GM23338 (cell line): ENCODE measurements around the gene DNAJC1.

Experiments
- CREB1 ChIP-seq: fragments of 250-450 bp; sonication (Bioruptor Pico); IDR thresholded peaks from 2 replicates; pipeline ENCODE4 v1.5.0; 2020; ENCODE audit warnings: low read depth, mild to moderate bottlenecking, moderate library complexity
- EZH2 ChIP-seq: fragments of 200-600 bp; sonication (generic); IDR thresholded peaks from one replicate; pipeline ENCODE4 v1.8.0; 2017; ENCODE audit warnings: antibody characterized with exemption, mild to moderate bottlenecking, low read depth; ENCODE audit not compliant: unreplicated experiment
- EZH2phosphoT487 ChIP-seq: fragments of 200-600 bp; sonication (generic); IDR thresholded peaks from one replicate; pipeline ENCODE4 v1.8.1; 2018; ENCODE audit warnings: antibody characterized with exemption; ENCODE audit not compliant: unreplicated experiment
- JUNB ChIP-seq: IDR thresholded peaks from one replicate; pipeline ENCODE4 v1.6.1; 2016; ENCODE audit warnings: antibody characterized with exemption; ENCODE audit not compliant: unreplicated experiment
- NANOG ChIP-seq: IDR thresholded peaks from 2 replicates; pipeline ENCODE4 v1.6.1; 2016; ENCODE audit warnings: antibody characterized with exemption, borderline replicate concordance
- POLR2AphosphoS5 ChIP-seq: IDR thresholded peaks from 2 replicates; pipeline ENCODE4 v1.6.1; 2016; ENCODE audit warnings: antibody characterized with exemption, low read depth
- STAT1 ChIP-seq: IDR thresholded peaks from one replicate; pipeline ENCODE4 v1.6.1; 2016; ENCODE audit warnings: antibody characterized with exemption; ENCODE audit not compliant: unreplicated experiment
- ZNF114 ChIP-seq: fragments of 250-450 bp; sonication (Bioruptor Pico); IDR thresholded peaks from 2 replicates; pipeline ENCODE4 v1.5.0; 2020; ENCODE audit warnings: mild to moderate bottlenecking, moderate library complexity
- ZNF331 ChIP-seq: fragments of 250-450 bp; sonication (Bioruptor Pico); IDR thresholded peaks from 2 replicates; pipeline ENCODE4 v1.5.0; 2020; ENCODE audit warnings: low read depth, mild to moderate bottlenecking, moderate library complexity
- TF ChIP-seq, protein P1 (sequence below), 2 experiments: fragments of 200-600 bp in 1 of 2; sonication (generic) in 1 of 2; conservative IDR thresholded peaks; 2 replicates each; pipeline versions ENCODE4 v1.5.1 to v1.6.1; 2016 to 2017; ENCODE audit warnings: antibody characterized with exemption in 2 of 2, low read depth in 2 of 2, mild to moderate bottlenecking in 2 of 2, moderate library complexity in 1 of 2
- TF ChIP-seq, protein P2 (sequence below): IDR thresholded peaks from one replicate; pipeline ENCODE4 v1.6.1; 2018; ENCODE audit warnings: antibody characterized with exemption; ENCODE audit not compliant: unreplicated experiment
- TF ChIP-seq, protein P3 (sequence below): fragments of 250-450 bp; sonication (Bioruptor Pico); IDR thresholded peaks from 2 replicates; pipeline ENCODE4 v1.5.0; 2020; ENCODE audit warnings: mild to moderate bottlenecking, moderate library complexity
- TF ChIP-seq, protein P4 (sequence below): IDR thresholded peaks from 2 replicates; pipeline ENCODE4 v1.6.1; 2016; ENCODE audit warnings: antibody characterized with exemption

DNA sequence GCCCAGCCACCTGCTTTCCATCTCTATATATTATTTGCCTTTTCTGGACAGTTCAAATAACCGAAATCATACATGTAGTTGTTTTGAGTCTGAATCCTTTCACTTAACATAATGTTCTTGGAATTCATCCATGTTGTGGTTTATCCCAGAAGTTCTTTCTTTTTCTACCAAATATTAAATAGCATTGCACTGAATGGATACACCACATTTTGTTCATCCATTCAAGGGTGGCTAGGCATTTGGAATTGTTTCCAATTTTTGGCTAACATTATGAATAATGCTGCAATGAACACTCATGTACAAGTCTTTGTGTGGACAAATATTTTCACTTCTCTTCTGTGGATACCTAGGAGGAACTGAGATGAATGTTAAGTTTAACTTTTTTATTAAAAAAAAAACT is 18.0 kb downstream of the DNAJC1 start:
- TF ChIP-seq, protein P1, sequence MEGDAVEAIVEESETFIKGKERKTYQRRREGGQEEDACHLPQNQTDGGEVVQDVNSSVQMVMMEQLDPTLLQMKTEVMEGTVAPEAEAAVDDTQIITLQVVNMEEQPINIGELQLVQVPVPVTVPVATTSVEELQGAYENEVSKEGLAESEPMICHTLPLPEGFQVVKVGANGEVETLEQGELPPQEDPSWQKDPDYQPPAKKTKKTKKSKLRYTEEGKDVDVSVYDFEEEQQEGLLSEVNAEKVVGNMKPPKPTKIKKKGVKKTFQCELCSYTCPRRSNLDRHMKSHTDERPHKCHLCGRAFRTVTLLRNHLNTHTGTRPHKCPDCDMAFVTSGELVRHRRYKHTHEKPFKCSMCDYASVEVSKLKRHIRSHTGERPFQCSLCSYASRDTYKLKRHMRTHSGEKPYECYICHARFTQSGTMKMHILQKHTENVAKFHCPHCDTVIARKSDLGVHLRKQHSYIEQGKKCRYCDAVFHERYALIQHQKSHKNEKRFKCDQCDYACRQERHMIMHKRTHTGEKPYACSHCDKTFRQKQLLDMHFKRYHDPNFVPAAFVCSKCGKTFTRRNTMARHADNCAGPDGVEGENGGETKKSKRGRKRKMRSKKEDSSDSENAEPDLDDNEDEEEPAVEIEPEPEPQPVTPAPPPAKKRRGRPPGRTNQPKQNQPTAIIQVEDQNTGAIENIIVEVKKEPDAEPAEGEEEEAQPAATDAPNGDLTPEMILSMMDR (conservative IDR thresholded peaks at IDR 0.05; ENCODE audit: low read depth in 2 of 2): no peak
- TF ChIP-seq EZH2phosphoT487 (no peak), EZH2 (no peak), ZNF114 (CRISPR knock-in tag) (no peak), POLR2AphosphoS5 (no peak), CREB1 (CRISPR knock-in tag) (no peak), JUNB (no peak), NANOG (no peak), ZNF331 (CRISPR knock-in tag) (no peak), STAT1 (no peak)
- TF ChIP-seq, protein P2, sequence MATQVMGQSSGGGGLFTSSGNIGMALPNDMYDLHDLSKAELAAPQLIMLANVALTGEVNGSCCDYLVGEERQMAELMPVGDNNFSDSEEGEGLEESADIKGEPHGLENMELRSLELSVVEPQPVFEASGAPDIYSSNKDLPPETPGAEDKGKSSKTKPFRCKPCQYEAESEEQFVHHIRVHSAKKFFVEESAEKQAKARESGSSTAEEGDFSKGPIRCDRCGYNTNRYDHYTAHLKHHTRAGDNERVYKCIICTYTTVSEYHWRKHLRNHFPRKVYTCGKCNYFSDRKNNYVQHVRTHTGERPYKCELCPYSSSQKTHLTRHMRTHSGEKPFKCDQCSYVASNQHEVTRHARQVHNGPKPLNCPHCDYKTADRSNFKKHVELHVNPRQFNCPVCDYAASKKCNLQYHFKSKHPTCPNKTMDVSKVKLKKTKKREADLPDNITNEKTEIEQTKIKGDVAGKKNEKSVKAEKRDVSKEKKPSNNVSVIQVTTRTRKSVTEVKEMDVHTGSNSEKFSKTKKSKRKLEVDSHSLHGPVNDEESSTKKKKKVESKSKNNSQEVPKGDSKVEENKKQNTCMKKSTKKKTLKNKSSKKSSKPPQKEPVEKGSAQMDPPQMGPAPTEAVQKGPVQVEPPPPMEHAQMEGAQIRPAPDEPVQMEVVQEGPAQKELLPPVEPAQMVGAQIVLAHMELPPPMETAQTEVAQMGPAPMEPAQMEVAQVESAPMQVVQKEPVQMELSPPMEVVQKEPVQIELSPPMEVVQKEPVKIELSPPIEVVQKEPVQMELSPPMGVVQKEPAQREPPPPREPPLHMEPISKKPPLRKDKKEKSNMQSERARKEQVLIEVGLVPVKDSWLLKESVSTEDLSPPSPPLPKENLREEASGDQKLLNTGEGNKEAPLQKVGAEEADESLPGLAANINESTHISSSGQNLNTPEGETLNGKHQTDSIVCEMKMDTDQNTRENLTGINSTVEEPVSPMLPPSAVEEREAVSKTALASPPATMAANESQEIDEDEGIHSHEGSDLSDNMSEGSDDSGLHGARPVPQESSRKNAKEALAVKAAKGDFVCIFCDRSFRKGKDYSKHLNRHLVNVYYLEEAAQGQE: no peak
- TF ChIP-seq, protein P3, sequence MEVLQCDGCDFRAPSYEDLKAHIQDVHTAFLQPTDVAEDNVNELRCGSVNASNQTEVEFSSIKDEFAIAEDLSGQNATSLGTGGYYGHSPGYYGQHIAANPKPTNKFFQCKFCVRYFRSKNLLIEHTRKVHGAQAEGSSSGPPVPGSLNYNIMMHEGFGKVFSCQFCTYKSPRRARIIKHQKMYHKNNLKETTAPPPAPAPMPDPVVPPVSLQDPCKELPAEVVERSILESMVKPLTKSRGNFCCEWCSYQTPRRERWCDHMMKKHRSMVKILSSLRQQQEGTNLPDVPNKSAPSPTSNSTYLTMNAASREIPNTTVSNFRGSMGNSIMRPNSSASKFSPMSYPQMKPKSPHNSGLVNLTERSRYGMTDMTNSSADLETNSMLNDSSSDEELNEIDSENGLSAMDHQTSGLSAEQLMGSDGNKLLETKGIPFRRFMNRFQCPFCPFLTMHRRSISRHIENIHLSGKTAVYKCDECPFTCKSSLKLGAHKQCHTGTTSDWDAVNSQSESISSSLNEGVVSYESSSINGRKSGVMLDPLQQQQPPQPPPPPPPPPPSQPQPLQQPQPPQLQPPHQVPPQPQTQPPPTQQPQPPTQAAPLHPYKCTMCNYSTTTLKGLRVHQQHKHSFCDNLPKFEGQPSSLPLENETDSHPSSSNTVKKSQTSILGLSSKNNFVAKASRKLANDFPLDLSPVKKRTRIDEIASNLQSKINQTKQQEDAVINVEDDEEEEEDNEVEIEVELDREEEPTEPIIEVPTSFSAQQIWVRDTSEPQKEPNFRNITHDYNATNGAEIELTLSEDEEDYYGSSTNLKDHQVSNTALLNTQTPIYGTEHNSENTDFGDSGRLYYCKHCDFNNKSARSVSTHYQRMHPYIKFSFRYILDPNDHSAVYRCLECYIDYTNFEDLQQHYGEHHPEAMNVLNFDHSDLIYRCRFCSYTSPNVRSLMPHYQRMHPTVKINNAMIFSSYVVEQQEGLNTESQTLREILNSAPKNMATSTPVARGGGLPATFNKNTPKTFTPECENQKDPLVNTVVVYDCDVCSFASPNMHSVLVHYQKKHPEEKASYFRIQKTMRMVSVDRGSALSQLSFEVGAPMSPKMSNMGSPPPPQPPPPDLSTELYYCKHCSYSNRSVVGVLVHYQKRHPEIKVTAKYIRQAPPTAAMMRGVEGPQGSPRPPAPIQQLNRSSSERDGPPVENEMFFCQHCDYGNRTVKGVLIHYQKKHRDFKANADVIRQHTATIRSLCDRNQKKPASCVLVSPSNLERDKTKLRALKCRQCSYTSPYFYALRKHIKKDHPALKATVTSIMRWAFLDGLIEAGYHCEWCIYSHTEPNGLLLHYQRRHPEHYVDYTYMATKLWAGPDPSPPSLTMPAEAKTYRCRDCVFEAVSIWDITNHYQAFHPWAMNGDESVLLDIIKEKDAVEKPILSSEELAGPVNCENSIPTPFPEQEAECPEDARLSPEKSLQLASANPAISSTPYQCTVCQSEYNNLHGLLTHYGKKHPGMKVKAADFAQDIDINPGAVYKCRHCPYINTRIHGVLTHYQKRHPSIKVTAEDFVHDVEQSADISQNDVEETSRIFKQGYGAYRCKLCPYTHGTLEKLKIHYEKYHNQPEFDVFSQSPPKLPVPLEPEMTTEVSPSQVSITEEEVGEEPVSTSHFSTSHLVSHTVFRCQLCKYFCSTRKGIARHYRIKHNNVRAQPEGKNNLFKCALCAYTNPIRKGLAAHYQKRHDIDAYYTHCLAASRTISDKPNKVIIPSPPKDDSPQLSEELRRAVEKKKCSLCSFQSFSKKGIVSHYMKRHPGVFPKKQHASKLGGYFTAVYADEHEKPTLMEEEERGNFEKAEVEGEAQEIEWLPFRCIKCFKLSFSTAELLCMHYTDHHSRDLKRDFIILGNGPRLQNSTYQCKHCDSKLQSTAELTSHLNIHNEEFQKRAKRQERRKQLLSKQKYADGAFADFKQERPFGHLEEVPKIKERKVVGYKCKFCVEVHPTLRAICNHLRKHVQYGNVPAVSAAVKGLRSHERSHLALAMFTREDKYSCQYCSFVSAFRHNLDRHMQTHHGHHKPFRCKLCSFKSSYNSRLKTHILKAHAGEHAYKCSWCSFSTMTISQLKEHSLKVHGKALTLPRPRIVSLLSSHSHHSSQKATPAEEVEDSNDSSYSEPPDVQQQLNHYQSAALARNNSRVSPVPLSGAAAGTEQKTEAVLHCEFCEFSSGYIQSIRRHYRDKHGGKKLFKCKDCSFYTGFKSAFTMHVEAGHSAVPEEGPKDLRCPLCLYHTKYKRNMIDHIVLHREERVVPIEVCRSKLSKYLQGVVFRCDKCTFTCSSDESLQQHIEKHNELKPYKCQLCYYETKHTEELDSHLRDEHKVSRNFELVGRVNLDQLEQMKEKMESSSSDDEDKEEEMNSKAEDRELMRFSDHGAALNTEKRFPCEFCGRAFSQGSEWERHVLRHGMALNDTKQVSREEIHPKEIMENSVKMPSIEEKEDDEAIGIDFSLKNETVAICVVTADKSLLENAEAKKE (CRISPR knock-in tag): no peak
- TF ChIP-seq, protein P4, sequence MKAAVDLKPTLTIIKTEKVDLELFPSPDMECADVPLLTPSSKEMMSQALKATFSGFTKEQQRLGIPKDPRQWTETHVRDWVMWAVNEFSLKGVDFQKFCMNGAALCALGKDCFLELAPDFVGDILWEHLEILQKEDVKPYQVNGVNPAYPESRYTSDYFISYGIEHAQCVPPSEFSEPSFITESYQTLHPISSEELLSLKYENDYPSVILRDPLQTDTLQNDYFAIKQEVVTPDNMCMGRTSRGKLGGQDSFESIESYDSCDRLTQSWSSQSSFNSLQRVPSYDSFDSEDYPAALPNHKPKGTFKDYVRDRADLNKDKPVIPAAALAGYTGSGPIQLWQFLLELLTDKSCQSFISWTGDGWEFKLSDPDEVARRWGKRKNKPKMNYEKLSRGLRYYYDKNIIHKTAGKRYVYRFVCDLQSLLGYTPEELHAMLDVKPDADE: no peak
